GM12878 (cell line): ENCODE results near the gene KIF5C. TPM values are rescaled to one million over a fixed set of nuclear protein-coding genes. Genes with fewer than 3 reads are reported as not detected.
A peak's percentile ranks its signal among the peaks of the same experiment; 100 is the strongest.

ENCODE experiments used
- ATAC-seq: fragments of 200-7000 bp; cut with Tn5 transposase; 3 replicates; pipeline ENCODE4 v1.9.1; 2020; ENCODE audit warnings: mild to moderate bottlenecking, moderate library complexity
- BruUV-seq: library from RNA; stranded (reverse); fragments of 400-500 nt; replicated peaks from 2 replicates; lab custom pipeline; 2021; lab: Mats Ljungman, UMichigan
- CTCF ChIA-PET: fragments of 300-600 bp; sonication (Branson Sonifier 250); formaldehyde crosslinking; extraction: SDS; loops from one replicate; lab custom pipeline; 2021; ENCODE audit warnings: inconsistent platforms; lab: Yijun Ruan, JAX
- POLR2A ChIA-PET: fragments of 350-600 bp; formaldehyde crosslinking; extraction: SDS; loops from one replicate; lab custom pipeline; 2021; ENCODE audit warnings: inconsistent platforms; lab: Charles Lee
- RAD21 ChIA-PET: fragments of 300-600 bp; sonication (Branson Sonifier 250); formaldehyde crosslinking; loops from one replicate; lab custom pipeline; 2023; ENCODE audit warnings: antibody characterized with exemption; ENCODE audit not compliant: unreplicated experiment; lab: Charles Lee
- SMC1A ChIA-PET: fragments of 300-600 bp; sonication (Branson Sonifier 250); formaldehyde crosslinking; loops from one replicate; lab custom pipeline; 2023; ENCODE audit not compliant: unreplicated experiment, uncharacterized antibody; lab: Charles Lee
- DNase-seq: peaks from one replicate; pipeline ENCODE4 v3.0.0-alpha.2; 2011; ENCODE audit warnings: low read depth, low spot score
- FAIRE-seq: peaks from 3 replicates; lab custom pipeline; 2011; peaks lifted over from hg19 to GRCh38; lab: Jason Lieb, UNC
- H2AFZ ChIP-seq: 2 replicates; pipeline ENCODE4 v1.6.0; 2011; ENCODE audit warnings: low read depth, low read length, control low read depth; ENCODE audit not compliant: control insufficient read depth
- H3K27ac ChIP-seq: 2 replicates; pipeline ENCODE4 v1.5.1; 2011; ENCODE audit warnings: control low read depth; ENCODE audit not compliant: control insufficient read depth, insufficient read depth
- H3K27me3 ChIP-seq, 2 experiments: replicated peaks in 1 of 2; 2 replicates each; pipeline versions ENCODE4 v1.6.0 to v1.6.1; 2011; ENCODE audit warnings: low read length in 1 of 2; ENCODE audit not compliant: control insufficient read depth in 2 of 2, insufficient read depth in 2 of 2
- H3K36me3 ChIP-seq, 2 experiments: 2 replicates each; pipeline ENCODE4 v1.5.1; 2011; ENCODE audit warnings: low read length in 1 of 2; ENCODE audit not compliant: control insufficient read depth in 2 of 2, insufficient read depth in 2 of 2
- H3K4me1 ChIP-seq: 2 replicates; pipeline ENCODE4 v1.6.1; 2011; ENCODE audit warnings: mild to moderate bottlenecking, low read length, moderate library complexity, mixed read lengths; ENCODE audit not compliant: control insufficient read depth, insufficient read depth
- H3K4me2 ChIP-seq: 2 replicates; pipeline ENCODE4 v1.6.0; 2011; ENCODE audit warnings: control low read depth; ENCODE audit not compliant: control insufficient read depth, insufficient read depth
- H3K4me3 ChIP-seq: fragments of 200-600 bp; sonication (generic); 2 replicates; pipeline ENCODE4 v1.5.1; 2016
- H3K79me2 ChIP-seq: 2 replicates; pipeline ENCODE4 v1.6.0; 2011; ENCODE audit warnings: low read length; ENCODE audit not compliant: control insufficient read depth, insufficient read depth
- H3K9ac ChIP-seq: 2 replicates; pipeline ENCODE4 v1.8.0; 2011; ENCODE audit warnings: low read length, control low read depth, mixed read lengths; ENCODE audit not compliant: control insufficient read depth, insufficient read depth
- H3K9me3 ChIP-seq: replicated peaks from 3 replicates; pipeline ENCODE4 v1.5.1; 2011; ENCODE audit warnings: mild to moderate bottlenecking, low read length; ENCODE audit not compliant: control insufficient read depth, insufficient read depth
- H4K20me1 ChIP-seq: 2 replicates; pipeline ENCODE4 v1.6.0; 2011; ENCODE audit not compliant: control insufficient read depth, insufficient read depth
- BMI1 ChIP-seq: fragments of 450-650 bp; IDR thresholded peaks from 2 replicates; pipeline ENCODE4 v1.6.1; 2016; ENCODE audit warnings: mild to moderate bottlenecking, moderate library complexity, borderline replicate concordance
- CHD2 ChIP-seq: IDR thresholded peaks from 2 replicates; pipeline ENCODE4 v1.6.1; 2011; ENCODE audit warnings: low read depth, low read length, improper control_type of control experiment, borderline replicate concordance
- ELK1 ChIP-seq: IDR thresholded peaks from 2 replicates; pipeline ENCODE4 v1.6.1; 2012; ENCODE audit warnings: low read depth, low read length, improper control_type of control experiment
- GABPA ChIP-seq: IDR thresholded peaks from 2 replicates; pipeline ENCODE4 v1.6.1; 2014; ENCODE audit warnings: antibody characterized with exemption, low read depth, mild to moderate bottlenecking, inconsistent platforms
- HCFC1 ChIP-seq: fragments of 150-350 bp; IDR thresholded peaks from 2 replicates; pipeline ENCODE4 v1.6.1; 2014; ENCODE audit warnings: low read length
- HSF1 ChIP-seq: fragments of 150-350 bp; IDR thresholded peaks from 2 replicates; pipeline ENCODE4 v1.6.1; 2014; ENCODE audit warnings: mild to moderate bottlenecking, low read depth, low read length
- JUNB ChIP-seq: IDR thresholded peaks from 2 replicates; pipeline ENCODE4 v1.6.1; 2016; ENCODE audit warnings: antibody characterized with exemption, mild to moderate bottlenecking
- NFYA ChIP-seq: IDR thresholded peaks from 2 replicates; pipeline ENCODE4 v1.6.1; 2011; ENCODE audit warnings: low read depth, mild to moderate bottlenecking, low read length, improper control_type of control experiment, borderline replicate concordance
- PML ChIP-seq: IDR thresholded peaks from 2 replicates; pipeline ENCODE4 v1.6.1; 2012; ENCODE audit warnings: low read length, inconsistent platforms
- POLR2AphosphoS2 ChIP-seq: IDR thresholded peaks from 2 replicates; pipeline ENCODE4 v1.6.1; 2011; ENCODE audit warnings: low read depth, mild to moderate bottlenecking, low read length, improper control_type of control experiment, moderate library complexity
- RAD51 ChIP-seq: fragments of 450-650 bp; IDR thresholded peaks from 2 replicates; pipeline ENCODE4 v1.6.1; 2016; ENCODE audit warnings: moderate library complexity, mild to moderate bottlenecking, inconsistent platforms
- RUNX3 ChIP-seq: IDR thresholded peaks from 2 replicates; pipeline ENCODE4 v1.6.1; 2012; ENCODE audit warnings: low read length, inconsistent platforms
- SMC3 ChIP-seq: IDR thresholded peaks from 2 replicates; pipeline ENCODE4 v1.6.1; 2011; ENCODE audit warnings: low read length, improper control_type of control experiment, borderline replicate concordance
- SUPT20H ChIP-seq: IDR thresholded peaks from 2 replicates; pipeline ENCODE4 v1.6.1; 2011; ENCODE audit warnings: low read depth, mild to moderate bottlenecking, low read length, moderate library complexity, borderline replicate concordance; ENCODE audit not compliant: control insufficient read depth
- USF2 ChIP-seq: IDR thresholded peaks from 2 replicates; pipeline ENCODE4 v1.6.1; 2011; ENCODE audit warnings: low read depth, low read length, improper control_type of control experiment, borderline replicate concordance
- YY1 ChIP-seq: IDR thresholded peaks from 2 replicates; pipeline ENCODE4 v1.6.1; 2011; ENCODE audit warnings: low read depth, mild to moderate bottlenecking, low read length
- ZNF592 ChIP-seq: fragments of 450-650 bp; IDR thresholded peaks from 2 replicates; pipeline ENCODE4 v1.6.1; 2017; ENCODE audit warnings: mild to moderate bottlenecking, moderate library complexity
- WGBS: methylation state at CpG from one replicate; pipeline ENCODE4 v1.1.6; 2016; ENCODE audit warnings: low lambda C conversion rate; ENCODE audit not compliant: insufficient replicate concordance, insufficient coverage; ENCODE audit errors: missing lambda C conversion rate; 5-methylcytosine and 5-hydroxymethylcytosine counted together
- in situ Hi-C: fragments of 300-500 bp; cut with MboI; formaldehyde crosslinking; loops from 9 replicates; pipeline ENCODE4 v1.14.3; 2018; ENCODE audit warnings: mixed read lengths
- intact Hi-C: fragments of 100-400 bp; cut with micrococcal nuclease; formaldehyde crosslinking; loops from one replicate; pipeline ENCODE4 v1.14.2; 2022; ENCODE audit not compliant: unreplicated experiment
- polyA plus RNA-seq, 11 experiments: library from polyadenylated mRNA; depleted of rRNA in 4 of 11; unstranded in 6 of 11; stranded (reverse) in 5 of 11; fragments of >200 nt; fragmentation: Nextera tagmentation in 4 of 11; fragmentation: Illumina TruSeq in 1 of 11; extraction: Ambion mirVana in 4 of 11; extraction: Trizol in 1 of 11; gene quantifications; 1 replicate in 1 of 11; 2 replicates in 10 of 11; pipeline versions ENCODE4 v1.2.1 to v1.2.3, GENCODE V29; 2011 to 2016; ENCODE audit warnings: inconsistent platforms in 2 of 11, missing spikeins in 2 of 11, low read depth in 1 of 11
- total RNA-seq, 4 experiments: library from RNA; depleted of rRNA in 3 of 4; stranded (reverse); fragments of >200 nt in 3 of 4; fragmentation: Illumina TruSeq in 1 of 4; extraction: Trizol in 1 of 4; gene quantifications; 2 replicates each; pipeline versions ENCODE4 v1.2.1 to v1.2.3, GENCODE V29; 2013 to 2021

The KIF5C gene
- total and polyA plus RNA-seq, 10 of the 15 experiments (the other 5 are each of a cell fraction or from before 2014, with no cell fraction given), result 0.08 to 0.49 (median 0.24) TPM

GRCh38 chr2:149050188-149050587, 175.2 kb downstream of the KIF5C start (continued):
- TF ChIP-seq HSF1, result no peak
- TF ChIP-seq CHD2, result no peak
- TF ChIP-seq BMI1, result no peak
- TF ChIP-seq PML, result no peak
- TF ChIP-seq ELK1, result no peak
- TF ChIP-seq GABPA, result no peak
- TF ChIP-seq YY1, result 0 out of 2 replicates have a peak, but pooled peaks have one; percentile 15

- CTCF ChIA-PET, result no interaction called here
- TF ChIP-seq RUNX3 (no peak), JUNB (no peak), SMC3 (no peak), USF2 (no peak), NFYA (no peak), YY1 (no peak), SUPT20H (no peak), POLR2AphosphoS2 (no peak), HCFC1 (no peak), RAD51 (no peak), ZNF592 (no peak)
Observed at GRCh38 chr2:149055751-149056150, 180.7 kb downstream of the KIF5C start.

More at GRCh38 chr2:149055751-149056150, 180.7 kb downstream of the KIF5C start:
- in situ Hi-C loops (no loop called here), intact Hi-C loops (no loop called here)
- no peaks in the 10 kb centered on the region for H4K20me1 ChIP-seq
- ChIA-PET POLR2A (no interaction called here), RAD21 (no interaction called here), SMC1A (no interaction called here)
- no peak overlapping the region for H3K27ac ChIP-seq
- FAIRE-seq (no peak), DNase-seq (no peak), ATAC-seq (no peak)
- 5% methylated on average over 1 of the region's 1 CpG for WGBS
- H3K4me3 ChIP-seq, result no peak overlapping the region
- BruUV-seq, result no TSS peak
- H2AFZ ChIP-seq, result no peak overlapping the region; the same call in 1 of the 2 replicates
- no peaks in the 10 kb centered on the region; the same call in 2 of the 3 replicates for H3K9me3 ChIP-seq
- H3K4me1 ChIP-seq, result peaks cover 6% of the 10 kb centered on the region; the same call in 1 of the 2 replicates
- H3K27me3 ChIP-seq, result no peaks in the 10 kb centered on the region
- H3K4me2 ChIP-seq, result no peak overlapping the region
- H3K9ac ChIP-seq, result no peak overlapping the region
- H3K36me3 ChIP-seq, result no peaks in the 10 kb centered on the region
- no peaks in the 10 kb centered on the region for H3K79me2 ChIP-seq
